ENCODE data around the gene PINLYP. TPM values are rescaled to one million over a fixed set of nuclear protein-coding genes. Genes with fewer than 3 reads are reported as not detected.

PINLYP gene
- total and polyA plus RNA-seq, 2 of the 13 experiments (the other 11 are each of a cell fraction or from before 2014, with no cell fraction given), result 0.21 to 0.24 TPM

DNA sequence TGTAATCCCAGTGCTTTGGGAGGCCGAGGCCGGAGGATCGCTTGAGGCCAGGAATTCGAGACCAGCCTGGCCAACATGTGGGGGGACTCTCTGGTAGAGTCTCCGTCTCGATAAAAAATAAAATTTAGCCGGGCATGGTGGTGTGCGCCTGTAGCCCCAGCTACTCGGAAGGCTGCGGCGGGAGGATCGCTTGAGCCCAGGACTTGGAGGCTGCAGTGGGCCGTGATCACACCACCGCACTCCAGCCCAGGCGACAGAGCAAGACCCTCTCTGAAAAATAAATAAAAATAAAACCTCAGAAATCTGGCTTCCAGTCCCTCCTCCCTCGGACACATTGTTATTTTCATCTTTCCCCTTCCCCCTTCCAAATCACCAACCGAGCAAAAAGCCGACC lies 20.0 kb downstream of the PINLYP start (continued):
- TF ChIP-seq GTF3A (CRISPR knock-in tag; conservative IDR thresholded peaks at IDR 0.05), result no peak
- no peak for TF ChIP-seq ELF1 (CRISPR knock-in tag; IDR thresholded peaks at IDR 0.05)
- no peak for TF ChIP-seq ZKSCAN1 (IDR thresholded peaks at IDR 0.05; ENCODE audit: low read length)
- no peak for TF ChIP-seq ZNF646 (CRISPR knock-in tag; IDR thresholded peaks at IDR 0.05)
- no peak for TF ChIP-seq ETV6 (CRISPR knock-in tag; conservative IDR thresholded peaks at IDR 0.05)
- TF ChIP-seq FOSL2 (CRISPR knock-in tag; IDR thresholded peaks at IDR 0.05), result no peak
- TF ChIP-seq GTF2F1 (IDR thresholded peaks at IDR 0.05; ENCODE audit: low read length), result no peak
- TF ChIP-seq CEBPG (CRISPR knock-in tag; IDR thresholded peaks at IDR 0.05), result no peak
- no peak for TF ChIP-seq E2F2 (CRISPR knock-in tag; IDR thresholded peaks at IDR 0.05; ENCODE audit: borderline replicate concordance)
- no peak for TF ChIP-seq SETDB1 (CRISPR knock-in tag; IDR thresholded peaks at IDR 0.05; ENCODE audit: borderline replicate concordance)
- TF ChIP-seq, protein P1, sequence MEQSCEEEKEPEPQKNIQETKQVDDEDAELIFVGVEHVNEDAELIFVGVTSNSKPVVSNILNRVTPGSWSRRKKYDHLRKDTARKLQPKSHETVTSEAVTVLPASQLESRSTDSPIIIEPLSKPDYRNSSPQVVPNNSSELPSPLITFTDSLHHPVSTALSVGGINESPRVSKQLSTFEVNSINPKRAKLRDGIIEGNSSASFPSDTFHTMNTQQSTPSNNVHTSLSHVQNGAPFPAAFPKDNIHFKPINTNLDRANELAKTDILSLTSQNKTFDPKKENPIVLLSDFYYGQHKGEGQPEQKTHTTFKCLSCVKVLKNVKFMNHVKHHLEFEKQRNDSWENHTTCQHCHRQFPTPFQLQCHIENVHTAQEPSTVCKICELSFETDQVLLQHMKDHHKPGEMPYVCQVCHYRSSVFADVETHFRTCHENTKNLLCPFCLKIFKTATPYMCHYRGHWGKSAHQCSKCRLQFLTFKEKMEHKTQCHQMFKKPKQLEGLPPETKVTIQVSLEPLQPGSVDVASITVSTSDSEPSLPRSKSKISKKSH (CRISPR knock-in tag; IDR thresholded peaks at IDR 0.05; ENCODE audit: borderline replicate concordance), result 0 out of 2 replicates have a peak, but pooled peaks have one; percentile 5
- TF ChIP-seq ZNF703 (CRISPR knock-in tag; IDR thresholded peaks at IDR 0.05; ENCODE audit: borderline replicate concordance), result no peak
- TF ChIP-seq MYC (CRISPR knock-in tag; IDR thresholded peaks at IDR 0.05; ENCODE audit: borderline replicate concordance), result 0 out of 2 replicates have a peak, but pooled peaks have one; percentile 3
- TF ChIP-seq KLF12 (CRISPR knock-in tag; IDR thresholded peaks at IDR 0.05; ENCODE audit: borderline replicate concordance), result peak; percentile 17; the same call in 1 of the 2 replicates
- TF ChIP-seq, protein P2, sequence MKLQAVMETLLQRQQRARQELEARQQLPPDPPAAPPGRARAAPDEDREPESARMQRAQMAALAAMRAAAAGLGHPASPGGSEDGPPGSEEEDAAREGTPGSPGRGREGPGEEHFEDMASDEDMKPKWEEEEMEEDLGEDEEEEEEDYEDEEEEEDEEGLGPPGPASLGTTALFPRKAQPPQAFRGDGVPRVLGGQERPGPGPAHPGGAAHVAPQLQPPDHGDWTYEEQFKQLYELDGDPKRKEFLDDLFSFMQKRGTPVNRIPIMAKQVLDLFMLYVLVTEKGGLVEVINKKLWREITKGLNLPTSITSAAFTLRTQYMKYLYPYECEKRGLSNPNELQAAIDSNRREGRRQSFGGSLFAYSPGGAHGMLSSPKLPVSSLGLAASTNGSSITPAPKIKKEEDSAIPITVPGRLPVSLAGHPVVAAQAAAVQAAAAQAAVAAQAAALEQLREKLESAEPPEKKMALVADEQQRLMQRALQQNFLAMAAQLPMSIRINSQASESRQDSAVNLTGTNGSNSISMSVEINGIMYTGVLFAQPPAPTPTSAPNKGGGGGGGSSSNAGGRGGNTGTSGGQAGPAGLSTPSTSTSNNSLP (IDR thresholded peaks at IDR 0.05; ENCODE audit: low read depth, low read length), result no peak
- no peak for TF ChIP-seq HNF4G (IDR thresholded peaks at IDR 0.05; ENCODE audit: borderline replicate concordance, low read depth, low read length)
- TF ChIP-seq HNF4G (CRISPR knock-in tag; IDR thresholded peaks at IDR 0.05; ENCODE audit: borderline replicate concordance, low read depth), result no peak
- no peak for TF ChIP-seq FOXC1 (CRISPR knock-in tag; IDR thresholded peaks at IDR 0.05; ENCODE audit: borderline replicate concordance)
- TF ChIP-seq THAP8 (CRISPR knock-in tag; IDR thresholded peaks at IDR 0.05; ENCODE audit: borderline replicate concordance), result no peak

Measured in HepG2 (cell line).